ENCODE results near the gene PTPRN2.

DNA sequence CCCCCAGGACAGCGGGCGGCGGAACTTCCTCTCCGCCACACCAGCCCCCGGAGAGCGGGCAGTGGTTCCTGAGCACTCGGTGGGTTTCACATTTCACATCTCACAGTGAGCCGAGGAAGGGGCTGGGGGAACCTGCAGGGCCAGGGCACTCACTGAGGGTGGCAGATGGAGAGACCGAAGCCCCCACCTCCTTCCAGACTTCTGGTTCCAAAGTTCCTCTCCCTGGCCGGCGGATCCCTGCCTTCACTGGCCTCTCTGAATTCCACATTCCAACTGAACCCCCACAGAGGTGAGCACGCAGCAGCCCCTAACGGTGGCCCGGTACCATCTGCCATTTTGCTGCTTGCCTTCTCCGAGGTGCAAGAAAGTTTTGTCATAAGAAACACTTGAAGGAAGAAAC lies 461.0 kb downstream of the PTPRN2 start:
- TF ChIP-seq, protein P1, sequence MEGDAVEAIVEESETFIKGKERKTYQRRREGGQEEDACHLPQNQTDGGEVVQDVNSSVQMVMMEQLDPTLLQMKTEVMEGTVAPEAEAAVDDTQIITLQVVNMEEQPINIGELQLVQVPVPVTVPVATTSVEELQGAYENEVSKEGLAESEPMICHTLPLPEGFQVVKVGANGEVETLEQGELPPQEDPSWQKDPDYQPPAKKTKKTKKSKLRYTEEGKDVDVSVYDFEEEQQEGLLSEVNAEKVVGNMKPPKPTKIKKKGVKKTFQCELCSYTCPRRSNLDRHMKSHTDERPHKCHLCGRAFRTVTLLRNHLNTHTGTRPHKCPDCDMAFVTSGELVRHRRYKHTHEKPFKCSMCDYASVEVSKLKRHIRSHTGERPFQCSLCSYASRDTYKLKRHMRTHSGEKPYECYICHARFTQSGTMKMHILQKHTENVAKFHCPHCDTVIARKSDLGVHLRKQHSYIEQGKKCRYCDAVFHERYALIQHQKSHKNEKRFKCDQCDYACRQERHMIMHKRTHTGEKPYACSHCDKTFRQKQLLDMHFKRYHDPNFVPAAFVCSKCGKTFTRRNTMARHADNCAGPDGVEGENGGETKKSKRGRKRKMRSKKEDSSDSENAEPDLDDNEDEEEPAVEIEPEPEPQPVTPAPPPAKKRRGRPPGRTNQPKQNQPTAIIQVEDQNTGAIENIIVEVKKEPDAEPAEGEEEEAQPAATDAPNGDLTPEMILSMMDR (IDR thresholded peaks at IDR 0.05): no peak
- no peak for TF ChIP-seq POLR2A (IDR thresholded peaks at IDR 0.05)
